Ovary (tissue), 9 donors: ENCODE data around the gene ST6GALNAC4. TPM values are rescaled to one million over a fixed set of nuclear protein-coding genes. Genes with fewer than 3 reads are reported as not detected.
A peak's percentile ranks its signal among the peaks of the same experiment; 100 is the strongest.

ENCODE experiments used
- DNase-seq, 5 donors: peaks; one replicate each; pipeline ENCODE4 v3.0.0-alpha.2; 2019 to 2020
- H3K27ac ChIP-seq, 2 donors: fragments of 200-600 bp; one replicate each; pipeline versions ENCODE4 v1.5.1 to v1.8.0; 2019 to 2022
- H3K27me3 ChIP-seq: fragments of 200-600 bp; one replicate; pipeline ENCODE4 v1.8.0; 2022
- H3K36me3 ChIP-seq: fragments of 200-600 bp; sonication (generic); one replicate; pipeline ENCODE4 v1.5.1; 2019
- H3K4me1 ChIP-seq: one replicate; pipeline ENCODE4 v1.8.1; 2013; ENCODE audit warnings: mild to moderate bottlenecking, moderate library complexity; ENCODE audit not compliant: insufficient read depth
- H3K4me3 ChIP-seq: fragments of 200-600 bp; sonication (generic); one replicate; pipeline ENCODE4 v1.5.1; 2017
- H3K9me3 ChIP-seq, 2 donors: fragments of 200-600 bp in 1 of 2; sonication (generic) in 1 of 2; one replicate each; pipeline versions ENCODE4 v1.5.1 to v1.8.1; 2013 to 2019; ENCODE audit warnings: mild to moderate bottlenecking in 1 of 2, moderate library complexity in 1 of 2
- CTCF ChIP-seq, 3 donors: fragments of 450-650 bp in 2 of 3; fragments of 200-600 bp in 1 of 3; IDR thresholded peaks; one replicate each; pipeline versions ENCODE4 v1.5.1 to v1.8.0; 2016 to 2022; ENCODE audit warnings: antibody characterized with exemption in 3 of 3, mild to moderate bottlenecking in 1 of 3
- EP300 ChIP-seq: sonication (generic); formaldehyde crosslinking; IDR thresholded peaks from one replicate; pipeline ENCODE4 v1.6.1; 2017; ENCODE audit warnings: antibody characterized with exemption
- POLR2A ChIP-seq: fragments of 450-650 bp; IDR thresholded peaks from one replicate; pipeline ENCODE4 v1.6.1; 2017; ENCODE audit warnings: antibody characterized with exemption, mild to moderate bottlenecking, moderate library complexity
- WGBS, 3 donors: extraction: QIAGEN DNeasy Blood & Tissue Kit in 1 of 3; methylation state at CpG; one replicate each; pipeline versions ENCODE4 v1.1.5 to v1.1.7; 2013 to 2017; 5-methylcytosine and 5-hydroxymethylcytosine counted together
- intact Hi-C, 4 donors: fragments of 100-400 bp; cut with DNase I; formaldehyde crosslinking; loops; one replicate each; pipeline versions ENCODE4 v1.11.0 to v1.15.1; 2022 to 2023
- polyA plus RNA-seq, 2 donors: library from polyadenylated mRNA; stranded (reverse); fragments of 200-250 nt in 1 of 2; fragments of 350-450 nt in 1 of 2; fragmentation: Illumina TruSeq in 1 of 2; extraction: RNeasy Lipid Tissue Mini Kit (QIAGEN cat#74804) in 1 of 2; gene quantifications; one replicate each; pipeline ENCODE4 v1.2.3, GENCODE V29; 2013 to 2014
- total RNA-seq, 7 donors: library from RNA; depleted of rRNA in 2 of 7; stranded (reverse); fragments of >200 nt in 2 of 7; fragmentation: NEBNext Ultra II Directional in 3 of 7; extraction: Animal tissue kit (Norgen Biotek cat#: 25700) in 3 of 7; gene quantifications; one replicate each; pipeline versions ENCODE4 v1.1.0 to v1.2.4, GENCODE V29; 2016 to 2023
- donor health status: DM: no; HTN: no; CAD: no; lungs with moderate emphysema.
- donor health status: DM: no; HTN: no; CAD: no.
- donor health status: Bipolar disorder and iron deficiency.
- donor health status: DM: yes; HTN: yes; CAD: no.
- donor health status: DM: no; HTN: no; CAD: no.
- donor health status: DM: yes; HTN: yes; CAD: no.

Gene ST6GALNAC4
- total and polyA plus RNA-seq, 9 donors = 2.2 to 58.4 (median 45.8) TPM

GRCh38 chr9:127940593-127940992 is 23.8 kb upstream of the ST6GALNAC4 start:
- no peaks in the 10 kb centered on the region for H3K27me3 ChIP-seq
- intact Hi-C loops = loop anchor here in 3 of 4 donors (5.0 kb wide), 4 partner anchors 37 to 177 kb away; no protein-coding TSS in a partner anchor
- 59 to 70% (median 66%) methylated on average over 4 of the region's 4 CpGs for WGBS, 3 donors
- peaks cover 18% of the 10 kb centered on the region for H3K4me1 ChIP-seq
- no peak for TF ChIP-seq EP300
- TF ChIP-seq POLR2A = no peak
- TF ChIP-seq CTCF (IDR thresholded peaks at IDR 0.05) = no peak
- DNase-seq = no peak
- H3K9me3 ChIP-seq = no peaks in the 10 kb centered on the region
- no peak overlapping the region for H3K4me3 ChIP-seq
- H3K36me3 ChIP-seq = no peaks in the 10 kb centered on the region
- no peak overlapping the region for H3K27ac ChIP-seq

GRCh38 chr9:127938298-127938690 is 21.5 kb upstream of the ST6GALNAC4 start:
- Histone ChIP-seq H3K27ac (no peak overlapping the region), H3K27me3 (no peaks in the 10 kb centered on the region), H3K36me3 (no peaks in the 10 kb centered on the region), H3K4me3 (peak overlapping the region; percentile 62), H3K4me1 (peaks cover 18% of the 10 kb centered on the region), H3K9me3 (no peaks in the 10 kb centered on the region)
- DNase-seq = peak in 2 of 5 donors; percentile 43 to 47
- intact Hi-C loops = no loop called here
- 12 to 18% (median 14%) methylated on average over 24 to 25 of the region's 25 CpGs for WGBS, 3 donors
- no peak for TF ChIP-seq POLR2A
- no peak for TF ChIP-seq CTCF (IDR thresholded peaks at IDR 0.05)
- no peak for TF ChIP-seq EP300

GRCh38 chr9:127937388-127938297 is 20.8 kb upstream of the ST6GALNAC4 start, which contains the start of gene DPM2:
TSS of gene DPM2 (minus strand) at chr9:127937854. CDS start at chr9:127937820, 34 bp downstream.
- DNase-seq = peak; percentile 77 to 86 (median 79)
- Histone ChIP-seq H3K27me3 (no peaks in the 10 kb centered on the region), H3K36me3 (no peaks in the 10 kb centered on the region), H3K9me3 (no peaks in the 10 kb centered on the region), H3K4me1 (peaks cover 18% of the 10 kb centered on the region), H3K4me3 (peak within 1 kb of the TSS; percentile 62), H3K27ac (no peak within 1 kb of the TSS)
- 2 to 4% (median 3%) methylated on average over 42 to 60 of the region's 60 CpGs for WGBS, 3 donors
- intact Hi-C loops = no loop called here
- peak; percentile 49 for TF ChIP-seq POLR2A
- no peak for TF ChIP-seq CTCF (IDR thresholded peaks at IDR 0.05)
- no peak for TF ChIP-seq EP300

- TF ChIP-seq POLR2A = no peak
- TF ChIP-seq EP300 = no peak
- TF ChIP-seq CTCF (IDR thresholded peaks at IDR 0.05) = no peak
- H3K4me1 ChIP-seq = peaks cover 15% of the 10 kb centered on the region
- 4 to 10% (median 6%) methylated on average over 7 of the region's 7 CpGs for WGBS, 3 donors
These were observed 20.2 kb upstream of the ST6GALNAC4 start for GRCh38 chr9:127937056-127937387.

More at GRCh38 chr9:127937056-127937387, 20.2 kb upstream of the ST6GALNAC4 start:
- H3K36me3 ChIP-seq = no peaks in the 10 kb centered on the region
- intact Hi-C loops = no loop called here
- no peaks in the 10 kb centered on the region for H3K9me3 ChIP-seq
- H3K4me3 ChIP-seq = peak overlapping the region; percentile 62
- H3K27me3 ChIP-seq = no peaks in the 10 kb centered on the region
- no peak overlapping the region for H3K27ac ChIP-seq
- DNase-seq = no peak
